Mucosa of descending colon (tissue), 3 donors: ENCODE measurements around the gene RHOJ. TPM values are rescaled to one million over a fixed set of nuclear protein-coding genes. Genes with fewer than 3 reads are reported as not detected.
A peak's percentile ranks its signal among the peaks of the same experiment; 100 is the strongest.
"Not testable (repeated sequence)": the region's sequence is repeated elsewhere in the genome, so short reads cannot be mapped to it uniquely, and the experiment has no call there.

Experiments used
- ATAC-seq: fragments of 200-7000 bp; cut with Tn5 transposase; one replicate; pipeline ENCODE4 v1.9.1; 2020; ENCODE audit warnings: mild to moderate bottlenecking, moderate library complexity
- DNase-seq, 3 donors: peaks; one replicate each; pipeline ENCODE4 v3.0.0-alpha.2; 2020
- H3K36me3 ChIP-seq: fragments of 200-600 bp; one replicate; pipeline ENCODE4 v1.8.0; 2021; ENCODE audit warnings: low read depth, mild to moderate bottlenecking
- H3K4me1 ChIP-seq: fragments of 200-600 bp; one replicate; pipeline ENCODE4 v1.8.0; 2021; ENCODE audit warnings: low read depth, mild to moderate bottlenecking
- H3K4me3 ChIP-seq: fragments of 200-600 bp; one replicate; pipeline ENCODE4 v1.8.0; 2021; ENCODE audit warnings: mild to moderate bottlenecking
- H3K9me3 ChIP-seq: fragments of 200-600 bp; one replicate; pipeline ENCODE4 v1.8.0; 2021; ENCODE audit warnings: mild to moderate bottlenecking
- intact Hi-C, 2 donors: fragments of 100-400 bp; cut with DNase I in 1 of 2; cut with micrococcal nuclease in 1 of 2; formaldehyde crosslinking; loops; one replicate each; pipeline versions ENCODE4 v1.11.0 to v1.11.1; 2022; cut with DNase I, micrococcal nuclease
- total RNA-seq, 3 donors: library from RNA; stranded (reverse); fragmentation: NEBNext Ultra II Directional in 2 of 3; extraction: Animal tissue kit (Norgen Biotek cat#: 25700) in 2 of 3; gene quantifications; one replicate each; pipeline versions ENCODE4 v1.2.1 to v1.2.4, GENCODE V29; 2021 to 2023
- TF ChIP-seq, protein P1 (sequence below): fragments of 200-600 bp; IDR thresholded peaks from one replicate; pipeline ENCODE4 v1.8.0; 2022; ENCODE audit warnings: antibody characterized with exemption, mild to moderate bottlenecking
- donor health status: DM: no; HTN: no; CAD: no; lungs with moderate emphysema.
- donor health status: DM: no; HTN: no; CAD: no.
- donor health status: DM: no; HTN: yes; CAD: no.

Gene RHOJ
- total RNA-seq, 3 donors from 2014 or later: 3.3 to 19.1 (median 6.4) TPM

DNA sequence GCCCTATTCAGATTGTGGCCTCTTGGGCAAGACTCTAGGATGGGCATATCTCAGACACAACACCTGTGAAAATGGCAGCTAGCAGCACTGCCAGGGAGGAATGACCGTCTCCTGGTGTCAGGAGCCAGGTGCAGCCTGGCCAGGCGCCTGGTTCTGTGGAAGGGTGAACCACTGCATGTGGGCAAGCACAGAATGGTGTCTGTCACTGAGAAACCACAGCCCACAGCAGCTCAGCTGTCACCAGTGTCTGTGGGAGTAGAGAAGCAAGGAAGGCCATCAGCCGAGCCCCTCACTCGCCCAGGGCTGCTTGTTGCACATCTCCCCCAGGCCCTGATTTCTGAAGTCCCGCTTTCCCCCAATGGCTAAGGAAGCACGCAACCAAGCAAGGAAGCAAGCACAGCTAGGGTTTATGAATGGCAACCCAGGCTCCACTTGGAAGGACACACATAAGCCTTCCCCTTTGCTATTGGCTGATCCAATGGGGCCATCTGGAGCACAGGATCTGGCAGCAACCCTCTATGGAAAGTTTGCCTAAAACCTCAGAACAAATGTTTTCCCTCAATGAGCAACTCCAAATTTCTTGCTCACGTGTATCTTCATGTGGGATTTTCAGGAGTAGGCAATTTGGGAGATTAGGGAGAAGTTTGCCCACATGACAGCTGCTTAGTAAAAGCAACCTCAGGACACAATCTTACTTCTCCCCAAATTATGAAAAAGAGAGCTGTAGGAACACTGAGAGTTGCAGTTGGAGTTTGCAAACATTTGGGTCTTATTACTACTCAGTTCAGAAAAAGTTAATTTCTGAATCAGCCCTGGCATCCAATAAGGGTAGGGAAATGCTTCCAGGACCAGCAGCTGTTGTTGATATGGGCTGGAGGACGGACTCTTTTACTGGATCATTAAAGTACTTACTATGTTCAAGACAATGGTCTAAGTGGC, 69.7 kb downstream of the RHOJ start:
- DNase-seq: no peak
- intact Hi-C loops: loop anchor here in 1 of 2 donors (5.0 to 10.0 kb wide), 2 partner anchors 97 to 1109 kb away; no protein-coding TSS in a partner anchor

DNA sequence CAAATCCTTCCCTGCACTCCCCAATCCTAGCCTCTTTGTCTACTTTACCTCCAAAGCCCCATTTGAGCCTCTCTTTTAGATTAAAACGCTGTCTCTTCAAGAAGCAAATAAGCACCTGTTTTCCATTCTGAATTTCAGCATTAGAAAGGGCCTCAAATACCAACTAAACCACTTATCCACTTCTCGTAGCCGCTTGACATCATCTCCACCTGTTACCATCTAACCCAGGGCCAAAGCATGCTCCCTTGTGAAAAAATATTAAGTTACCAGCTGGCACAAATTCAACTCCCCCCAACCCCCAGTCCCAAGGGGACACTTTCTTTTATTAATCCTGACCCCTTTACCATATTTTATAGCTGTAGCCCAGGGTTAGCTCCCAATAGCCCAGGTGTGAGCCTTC, 71.4 kb downstream of the RHOJ start:
- no peaks in the 10 kb centered on the region for H3K36me3 ChIP-seq
- H3K4me3 ChIP-seq: no peak overlapping the region
- H3K9me3 ChIP-seq: no peaks in the 10 kb centered on the region
- intact Hi-C loops: loop anchor here in 1 of 2 donors (10.0 kb wide), 1 partner anchor 1111 kb away; no protein-coding TSS in a partner anchor
- H3K4me1 ChIP-seq: no peaks in the 10 kb centered on the region
- TF ChIP-seq, protein P1, sequence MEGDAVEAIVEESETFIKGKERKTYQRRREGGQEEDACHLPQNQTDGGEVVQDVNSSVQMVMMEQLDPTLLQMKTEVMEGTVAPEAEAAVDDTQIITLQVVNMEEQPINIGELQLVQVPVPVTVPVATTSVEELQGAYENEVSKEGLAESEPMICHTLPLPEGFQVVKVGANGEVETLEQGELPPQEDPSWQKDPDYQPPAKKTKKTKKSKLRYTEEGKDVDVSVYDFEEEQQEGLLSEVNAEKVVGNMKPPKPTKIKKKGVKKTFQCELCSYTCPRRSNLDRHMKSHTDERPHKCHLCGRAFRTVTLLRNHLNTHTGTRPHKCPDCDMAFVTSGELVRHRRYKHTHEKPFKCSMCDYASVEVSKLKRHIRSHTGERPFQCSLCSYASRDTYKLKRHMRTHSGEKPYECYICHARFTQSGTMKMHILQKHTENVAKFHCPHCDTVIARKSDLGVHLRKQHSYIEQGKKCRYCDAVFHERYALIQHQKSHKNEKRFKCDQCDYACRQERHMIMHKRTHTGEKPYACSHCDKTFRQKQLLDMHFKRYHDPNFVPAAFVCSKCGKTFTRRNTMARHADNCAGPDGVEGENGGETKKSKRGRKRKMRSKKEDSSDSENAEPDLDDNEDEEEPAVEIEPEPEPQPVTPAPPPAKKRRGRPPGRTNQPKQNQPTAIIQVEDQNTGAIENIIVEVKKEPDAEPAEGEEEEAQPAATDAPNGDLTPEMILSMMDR: no peak
- ATAC-seq: no peak
- DNase-seq: no peak

More for the DNA sequence above, 69.7 kb downstream of the RHOJ start:
- ATAC-seq: peak; percentile 33
- no peaks in the 10 kb centered on the region for H3K36me3 ChIP-seq
- H3K9me3 ChIP-seq: no peaks in the 10 kb centered on the region
- H3K4me1 ChIP-seq: no peaks in the 10 kb centered on the region
- TF ChIP-seq, protein P1: no peak
- no peak overlapping the region for H3K4me3 ChIP-seq

DNA sequence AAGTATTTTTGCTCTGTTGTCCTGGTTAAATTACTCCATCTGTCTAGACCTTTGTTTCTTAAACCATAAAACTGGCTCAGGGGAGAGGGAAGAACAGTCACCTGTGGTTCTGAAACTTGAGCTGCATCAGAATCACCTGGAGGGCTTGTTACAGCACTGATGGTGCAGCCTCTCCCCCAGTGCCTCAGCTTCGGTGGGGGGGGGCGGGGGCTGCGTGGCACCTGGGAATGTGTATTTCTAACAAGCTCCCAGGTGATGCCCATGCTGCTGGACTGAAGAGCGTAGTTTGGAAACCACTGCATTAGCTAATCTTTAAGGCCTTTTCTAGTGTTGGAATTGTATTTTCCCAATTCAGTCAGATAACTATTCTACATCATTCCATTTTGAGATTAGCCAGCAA, 71.8 kb downstream of the RHOJ start:
- H3K36me3 ChIP-seq: no peaks in the 10 kb centered on the region
- no peak overlapping the region for H3K4me3 ChIP-seq
- no peaks in the 10 kb centered on the region for H3K9me3 ChIP-seq
- intact Hi-C loops: loop anchor here in 1 of 2 donors (10.0 kb wide), 1 partner anchor 1111 kb away; no protein-coding TSS in a partner anchor
- TF ChIP-seq, protein P1: no peak
- ATAC-seq: no peak
- no peaks in the 10 kb centered on the region for H3K4me1 ChIP-seq
- DNase-seq: no peak

DNA sequence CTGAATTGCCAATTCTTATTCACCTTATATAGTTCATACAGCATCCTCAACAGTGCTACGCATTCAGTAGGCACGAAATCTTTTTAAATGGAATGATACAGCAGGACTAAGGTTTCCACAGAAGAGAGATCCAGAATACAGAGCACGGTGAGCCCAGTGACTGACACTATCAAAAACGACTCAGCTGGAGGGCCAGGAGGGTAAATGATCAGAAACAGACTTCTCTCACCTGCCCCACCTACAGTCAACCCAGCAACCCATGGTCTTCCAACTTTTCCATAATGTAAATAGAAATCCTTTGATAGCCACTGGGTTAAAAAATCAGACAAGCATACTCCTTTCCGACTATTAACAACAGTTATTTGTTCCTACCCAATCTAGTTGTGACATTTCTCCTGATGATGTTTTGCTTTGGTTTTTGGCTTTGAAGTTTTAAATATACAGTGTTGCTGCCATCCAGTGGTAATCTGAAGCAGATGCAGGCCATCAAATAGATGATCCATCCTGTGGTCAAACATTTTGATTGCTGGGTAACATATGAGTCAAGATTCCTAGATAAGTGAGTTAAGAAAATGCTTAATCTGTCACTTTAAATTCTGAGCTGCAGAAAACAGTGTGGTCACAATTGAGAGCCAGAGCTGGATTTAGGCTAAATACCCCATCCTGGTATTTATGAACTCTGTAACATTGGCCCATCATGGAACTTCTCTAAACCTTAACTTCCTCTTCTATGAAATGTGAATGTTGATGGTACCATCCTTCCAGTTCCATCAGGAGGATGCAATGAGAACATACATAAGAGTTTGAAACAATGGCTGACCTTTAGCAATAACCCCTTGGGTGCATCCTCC, 72.5 kb downstream of the RHOJ start:
- no peaks in the 10 kb centered on the region for H3K36me3 ChIP-seq
- ATAC-seq (peak; percentile 49), DNase-seq (no peak)
- no peak overlapping the region for H3K4me3 ChIP-seq
- intact Hi-C loops: loop anchor here in 1 of 2 donors (10.0 kb wide), 1 partner anchor 1112 kb away; no protein-coding TSS in a partner anchor
- TF ChIP-seq, protein P1: peak; percentile 43
- no peaks in the 10 kb centered on the region for H3K9me3 ChIP-seq
- no peaks in the 10 kb centered on the region for H3K4me1 ChIP-seq

DNA sequence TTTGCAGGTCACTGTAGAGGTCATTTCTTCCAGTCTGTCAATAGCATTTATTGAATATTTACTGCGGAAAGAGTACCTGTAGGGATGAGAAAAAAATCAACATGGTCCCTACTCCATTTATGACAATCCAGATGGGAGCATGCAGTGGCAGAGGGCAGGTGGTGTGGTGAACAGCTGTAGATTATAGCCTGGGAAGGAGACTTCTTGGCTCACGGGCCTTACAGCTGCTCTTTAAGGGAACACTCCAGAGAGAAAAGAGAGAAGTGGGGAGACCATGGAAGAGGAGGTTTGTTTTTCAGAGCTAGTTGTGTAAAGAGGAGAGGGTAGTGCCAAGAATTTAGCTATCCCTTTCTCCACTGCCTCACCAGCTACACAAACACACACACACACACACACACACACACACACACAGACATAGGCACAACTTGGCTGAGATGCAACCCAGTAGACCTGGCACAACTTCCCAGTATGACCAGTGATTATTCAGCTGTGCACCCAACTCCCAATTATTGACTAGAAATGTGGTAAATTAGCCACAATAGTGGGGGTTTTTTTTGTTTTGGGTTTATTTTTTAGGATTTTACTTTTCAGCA, 73.4 kb downstream of the RHOJ start:
- Histone ChIP-seq H3K4me3 (no peak overlapping the region), H3K36me3 (no peaks in the 10 kb centered on the region), H3K4me1 (no peaks in the 10 kb centered on the region), H3K9me3 (no peaks in the 10 kb centered on the region)
- intact Hi-C loops: loop anchor here in 1 of 2 donors (10.0 kb wide), 1 partner anchor 1113 kb away; no protein-coding TSS in a partner anchor
- TF ChIP-seq, protein P1: no peak
- no peak for DNase-seq
- ATAC-seq: no peak

DNA sequence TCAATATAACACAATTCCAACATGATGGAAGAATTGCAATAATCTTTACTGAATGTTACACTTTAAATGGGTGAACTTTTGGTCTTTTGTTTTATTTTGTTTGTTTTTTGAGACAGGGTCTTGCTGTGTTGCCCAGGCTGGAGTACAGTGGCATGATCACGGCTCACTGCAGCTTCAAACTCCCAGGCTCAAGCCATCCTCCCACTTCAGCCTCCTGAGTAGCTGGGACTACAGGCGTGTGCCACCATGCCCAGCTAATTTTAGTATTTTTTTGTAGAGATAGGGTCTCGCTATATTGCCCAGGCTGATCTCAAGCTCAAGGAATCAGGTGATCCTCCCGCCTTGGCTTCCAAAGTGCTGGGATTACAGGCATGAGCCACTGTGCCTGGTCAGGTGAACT, 75.7 kb downstream of the RHOJ start:
- not testable (repeated sequence) for H3K36me3 ChIP-seq, H3K4me3 ChIP-seq, H3K4me1 ChIP-seq, DNase-seq, ATAC-seq, H3K9me3 ChIP-seq
- intact Hi-C loops: loop anchor here in 1 of 2 donors (10.0 kb wide), 1 partner anchor 1115 kb away; no protein-coding TSS in a partner anchor
